Keratinocyte (primary cell): ENCODE measurements around the gene TXNDC2. TPM values are rescaled to one million over a fixed set of nuclear protein-coding genes. Genes with fewer than 3 reads are reported as not detected.
"Not testable (repeated sequence)": the region's sequence is repeated elsewhere in the genome, so short reads cannot be mapped to it uniquely, and the experiment has no call there.

ENCODE experiments used
- DNase-seq: peaks from one replicate; pipeline ENCODE4 v3.0.0-alpha.2; 2011; ENCODE audit warnings: low read depth, missing footprints, low spot score
- FAIRE-seq: peaks from 2 replicates; lab custom pipeline; 2011; peaks lifted over from hg19 to GRCh38; lab: Jason Lieb, UNC
- H2AFZ ChIP-seq: 2 replicates; pipeline ENCODE4 v1.6.0; 2012; ENCODE audit warnings: low read length, control low read depth, inconsistent platforms; ENCODE audit not compliant: control insufficient read depth
- H3K27ac ChIP-seq: 2 replicates; pipeline ENCODE4 v1.5.1; 2011; ENCODE audit warnings: low read length; ENCODE audit not compliant: control insufficient read depth, insufficient read depth
- H3K27me3 ChIP-seq: 3 replicates; pipeline ENCODE4 v1.6.0; 2011; ENCODE audit warnings: low read length; ENCODE audit not compliant: control insufficient read depth, insufficient read depth; ENCODE audit errors: extremely low read depth
- H3K36me3 ChIP-seq, 2 experiments: 2 replicates in 1 of 2; 3 replicates in 1 of 2; pipeline ENCODE4 v1.5.1; 2011; ENCODE audit warnings: low read length in 2 of 2, mild to moderate bottlenecking in 1 of 2; ENCODE audit not compliant: control insufficient read depth in 2 of 2, insufficient read depth in 2 of 2; ENCODE audit errors: extremely low read depth in 1 of 2
- H3K4me1 ChIP-seq: 3 replicates; pipeline ENCODE4 v1.5.1; 2011; ENCODE audit warnings: low read length; ENCODE audit not compliant: control insufficient read depth, insufficient read depth; ENCODE audit errors: extremely low read depth
- H3K4me2 ChIP-seq: 3 replicates; pipeline ENCODE4 v1.6.0; 2011; ENCODE audit warnings: low read depth, low read length; ENCODE audit not compliant: control insufficient read depth, insufficient read depth; ENCODE audit errors: extremely low read depth
- H3K4me3 ChIP-seq, 3 experiments: fragments of 200-600 bp in 1 of 3; sonication (generic) in 1 of 3; 2 replicates in 2 of 3; 3 replicates in 1 of 3; pipeline ENCODE4 v1.5.1; 2011 to 2016; ENCODE audit warnings: low read length in 3 of 3, mild to moderate bottlenecking in 3 of 3, control low read depth in 2 of 3, inconsistent platforms in 1 of 3, low read depth in 1 of 3, mixed read lengths in 1 of 3, mixed run types in 1 of 3, moderate library complexity in 1 of 3; ENCODE audit not compliant: control insufficient read depth in 2 of 3, insufficient read depth in 2 of 3; ENCODE audit errors: extremely low read depth in 1 of 3
- H3K79me2 ChIP-seq: 2 replicates; pipeline ENCODE4 v1.6.0; 2012; ENCODE audit warnings: low read length; ENCODE audit not compliant: control insufficient read depth, insufficient read depth
- H3K9ac ChIP-seq: 3 replicates; pipeline ENCODE4 v1.6.0; 2011; ENCODE audit warnings: low read length; ENCODE audit not compliant: control insufficient read depth, insufficient read depth; ENCODE audit errors: extremely low read depth
- H3K9me1 ChIP-seq: 3 replicates; pipeline ENCODE4 v1.6.0; 2011; ENCODE audit warnings: low read length; ENCODE audit not compliant: control insufficient read depth, insufficient read depth; ENCODE audit errors: extremely low read depth
- H3K9me3 ChIP-seq: 2 replicates; pipeline ENCODE4 v1.5.1; 2012; ENCODE audit warnings: low read depth, low read length; ENCODE audit not compliant: control insufficient read depth
- H4K20me1 ChIP-seq: 3 replicates; pipeline ENCODE4 v1.6.0; 2011; ENCODE audit warnings: low read length; ENCODE audit not compliant: control insufficient read depth, insufficient read depth; ENCODE audit errors: extremely low read depth
- CTCF ChIP-seq, 3 experiments: IDR thresholded peaks in 1 of 3; conservative IDR thresholded peaks in 1 of 3; optimal IDR thresholded peaks in 1 of 3; 2 replicates in 2 of 3; 3 replicates in 1 of 3; pipeline versions ENCODE3 to v1.5.1; 2011; ENCODE audit warnings: low read length in 3 of 3, mild to moderate bottlenecking in 3 of 3, moderate library complexity in 2 of 3, control low read depth in 1 of 3, inconsistent platforms in 1 of 3; ENCODE audit not compliant: insufficient read depth in 2 of 3; ENCODE audit errors: extremely low read depth in 1 of 3
- EZH2 ChIP-seq: IDR thresholded peaks from one replicate; pipeline ENCODE4 v1.6.1; 2012; ENCODE audit warnings: inconsistent platforms, mild to moderate bottlenecking, low read length, moderate library complexity
- dilution Hi-C: fragments of 300-500 bp; cut with MboI; formaldehyde crosslinking; loops from one replicate; pipeline ENCODE4 v1.7.0; 2020; ENCODE audit warnings: low sequenced_read_pairs; ENCODE audit not compliant: extremely low pct_ligation_motif_present
- polyA plus RNA-seq, 5 experiments: library from polyadenylated mRNA; depleted of rRNA in 3 of 5; stranded (reverse) in 3 of 5; stranded (forward) in 1 of 5; unstranded in 1 of 5; fragments of >200 nt; gene quantifications; 1 replicate in 1 of 5; 2 replicates in 3 of 5; 3 replicates in 1 of 5; pipeline versions ENCODE4 v1.2.1 to v1.2.3, GENCODE V29; 2011 to 2012; ENCODE audit warnings: missing spikeins in 2 of 5, low read depth in 1 of 5, low replicate concordance in 1 of 5

TXNDC2 gene
- polyA plus RNA-seq, 1 donor (not counting 4 experiments of a cell fraction or from before 2014, with no cell fraction given), result not detected

DNA sequence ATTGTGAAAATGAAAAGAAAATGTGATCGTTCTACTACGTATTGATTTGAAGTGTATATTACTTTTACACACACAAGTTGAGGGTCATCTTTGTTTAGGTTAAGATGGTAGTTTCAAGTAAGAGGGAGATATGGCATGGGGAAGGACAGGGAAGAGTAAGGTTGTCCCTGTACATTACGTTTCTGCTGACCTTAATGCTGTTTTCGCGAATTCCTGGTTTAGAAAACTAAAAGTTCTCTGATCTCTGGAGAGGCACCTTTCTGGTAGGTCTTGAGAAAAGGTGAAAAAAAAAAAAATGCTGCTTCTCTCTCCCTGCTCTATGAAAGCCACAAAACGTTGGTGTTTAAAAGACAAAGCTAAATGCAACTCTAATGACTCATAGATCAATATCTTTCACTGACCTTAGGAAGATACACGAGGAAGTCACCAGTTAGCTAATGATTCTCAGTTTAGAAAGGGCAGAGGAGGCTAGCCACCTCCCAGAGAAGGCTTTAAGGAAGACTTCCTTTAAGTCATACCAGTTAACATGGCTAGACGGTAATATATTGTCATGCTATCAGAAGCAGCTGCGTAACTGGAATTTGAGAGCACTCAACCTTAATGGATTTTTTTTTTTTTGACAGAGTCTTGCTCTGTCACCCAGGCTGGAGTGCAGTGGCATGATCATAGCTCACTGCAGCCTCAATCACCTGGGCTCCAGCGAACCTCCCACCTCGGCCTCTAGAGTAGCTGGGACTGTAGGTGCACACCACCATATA is 13.2 kb downstream of the TXNDC2 start:
- dilution Hi-C loops, result no loop called here
- Histone ChIP-seq H3K9me3 (no peaks in the 10 kb centered on the region), H3K27ac (no peak overlapping the region), H2AFZ (no peak overlapping the region), H3K9ac (no peak overlapping the region), H3K27me3 (no peaks in the 10 kb centered on the region), H4K20me1 (no peaks in the 10 kb centered on the region), H3K4me3 (no peak overlapping the region), H3K9me1 (no peaks in the 10 kb centered on the region), H3K4me2 (no peak overlapping the region), H3K4me1 (peaks cover 20% of the 10 kb centered on the region), H3K36me3 (no peaks in the 10 kb centered on the region), H3K79me2 (no peaks in the 10 kb centered on the region)
- no peak for TF ChIP-seq EZH2
- no peak for TF ChIP-seq CTCF (optimal IDR thresholded peaks at IDR 0.05 in 1 of 3, IDR thresholded peaks at IDR 0.05 in 1 of 3, conservative IDR thresholded peaks at IDR 0.05 in 1 of 3; ENCODE audit: extremely low read depth in 1 of 3, insufficient read depth in 2 of 3, low read length in 3 of 3)
- FAIRE-seq (no peak), DNase-seq (no peak)

DNA sequence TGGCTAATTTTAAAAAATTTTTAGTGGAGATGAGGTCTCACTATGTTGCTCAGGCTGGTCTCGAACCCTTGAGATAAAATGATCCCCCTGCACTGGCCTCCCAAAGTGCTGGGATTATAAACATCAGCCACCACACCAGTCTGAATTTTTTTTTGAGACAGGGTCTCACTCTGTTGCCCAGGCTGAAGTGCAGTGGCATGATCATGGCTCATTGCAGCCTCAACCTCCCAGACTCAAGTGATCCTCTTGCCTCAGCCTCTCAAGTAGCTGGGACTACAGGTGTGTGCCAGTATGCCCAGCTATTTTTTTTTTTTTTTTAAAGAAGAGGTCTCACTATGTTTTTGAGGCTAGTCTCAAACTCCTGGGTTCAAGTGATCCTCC is 13.8 kb downstream of the TXNDC2 start:
- H3K4me2 ChIP-seq, H3K4me3 ChIP-seq, H2AFZ ChIP-seq, dilution Hi-C loops, H3K9me1 ChIP-seq, H3K27me3 ChIP-seq, H3K9me3 ChIP-seq, H3K9ac ChIP-seq, FAIRE-seq, H3K79me2 ChIP-seq, DNase-seq, H3K27ac ChIP-seq, H4K20me1 ChIP-seq, H3K36me3 ChIP-seq: not testable (repeated sequence)
- H3K4me1 ChIP-seq, result peaks cover 18% of the 10 kb centered on the region

- no peak overlapping the region for H3K9ac ChIP-seq
- no peak overlapping the region for H3K27ac ChIP-seq
- H3K9me1 ChIP-seq, result no peaks in the 10 kb centered on the region
- TF ChIP-seq CTCF (optimal IDR thresholded peaks at IDR 0.05 in 1 of 3, IDR thresholded peaks at IDR 0.05 in 1 of 3, conservative IDR thresholded peaks at IDR 0.05 in 1 of 3; ENCODE audit: extremely low read depth in 1 of 3, insufficient read depth in 2 of 3, low read length in 3 of 3) (no peak), EZH2 (no peak)
- H3K36me3 ChIP-seq, result no peaks in the 10 kb centered on the region
- no peak overlapping the region for H2AFZ ChIP-seq
- no peaks in the 10 kb centered on the region for H3K9me3 ChIP-seq
- FAIRE-seq (no peak), DNase-seq (no peak)
- peaks cover 9% of the 10 kb centered on the region for H3K4me1 ChIP-seq
- H3K79me2 ChIP-seq, result no peaks in the 10 kb centered on the region
- no peak overlapping the region for H3K4me2 ChIP-seq
- H3K27me3 ChIP-seq, result no peaks in the 10 kb centered on the region
- H3K4me3 ChIP-seq, result no peak overlapping the region
- H4K20me1 ChIP-seq, result no peaks in the 10 kb centered on the region
- dilution Hi-C loops, result no loop called here
Measured at GRCh38 chr18:9900699-9901098, 14.9 kb downstream of the TXNDC2 start.
